ENCODE data around the gene POU2F3.

GRCh38 chr11:120259241-120259640 lies 19.3 kb downstream of the POU2F3 start:
- TF ChIP-seq CTCF (conservative IDR thresholded peaks at IDR 0.05; ENCODE audit: low read depth, low read length) = no peak
- TF ChIP-seq POLR2A (IDR thresholded peaks at IDR 0.05; ENCODE audit: low read depth, low read length) = no peak
- TF ChIP-seq MXI1 (IDR thresholded peaks at IDR 0.05; ENCODE audit: borderline replicate concordance, low read depth, low read length) = no peak
- TF ChIP-seq BHLHE40 (IDR thresholded peaks at IDR 0.05; ENCODE audit: low read depth, low read length) = no peak
- no peak for TF ChIP-seq SMC3 (IDR thresholded peaks at IDR 0.05; ENCODE audit: low read depth, low read length)
- no peak for TF ChIP-seq RCOR1 (IDR thresholded peaks at IDR 0.05; ENCODE audit: insufficient replicate concordance, low read length)
- TF ChIP-seq MAZ (IDR thresholded peaks at IDR 0.05; ENCODE audit: borderline replicate concordance, low read depth, low read length) = no peak
- TF ChIP-seq MAFK (IDR thresholded peaks at IDR 0.05; ENCODE audit: low read depth, low read length) = no peak
- TF ChIP-seq USF2 (IDR thresholded peaks at IDR 0.05; ENCODE audit: low read depth, low read length) = no peak
- no peak for TF ChIP-seq RFX5 (IDR thresholded peaks at IDR 0.05; ENCODE audit: low read depth, low read length)
